Measurements from ENCODE around the gene TRIP6. TPM values are rescaled to one million over a fixed set of nuclear protein-coding genes. Genes with fewer than 3 reads are reported as not detected.

Gene TRIP6
- total and polyA plus RNA-seq, 2 donors (not counting 1 experiment from before 2014, with no cell fraction given): 6.8 to 13.8 TPM

DNA sequence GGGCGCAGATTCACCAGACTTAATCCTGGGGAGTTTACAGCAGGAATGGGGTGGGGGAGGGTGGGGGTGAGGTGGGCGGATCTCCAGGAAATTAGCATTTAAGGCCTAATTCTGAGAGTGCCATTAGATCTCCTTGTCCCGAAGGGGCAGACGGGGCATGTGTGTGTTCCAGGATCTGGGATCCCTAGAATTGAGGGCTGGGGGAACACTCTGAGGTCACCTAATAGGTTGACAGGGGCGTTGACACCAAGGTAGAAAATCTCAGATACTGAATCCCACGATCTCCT lies 30.4 kb upstream of the TRIP6 start:
- H3K36me3 ChIP-seq (replicated peaks in 1 of 2; ENCODE audit: control extremely low read depth in 1 of 2, control insufficient read depth in 1 of 2, extremely low read depth in 1 of 2, insufficient read depth in 2 of 2, low read length in 1 of 2): no peaks in the 10 kb centered on the region
- ChIA-PET POLR2A (no interaction called here), CTCF (interaction anchor here (2.0 kb wide), 1 partner anchor 16 kb away, joined by 6 read pairs; the partner anchor contains the start of gene SLC12A9)
- Mint-ChIP-seq H3K4me1 (peaks cover 14% of the 10 kb centered on the region), H3K9me3 (ENCODE audit: insufficient read depth) (no peaks in the 10 kb centered on the region), H3K4me3 (peak overlapping the region; percentile 88), H3K27ac (peak overlapping the region; percentile 86), H3K27me3 (no peaks in the 10 kb centered on the region)
- intact Hi-C loops (cut with micrococcal nuclease): loop anchor here (1.0 to 2.0 kb wide), 4 partner anchors 16 to 131 kb away; partner anchors contain the start of genes SLC12A9 and SRRT
- no peaks in the 10 kb centered on the region for H3K9me3 ChIP-seq (ENCODE audit: control extremely low read depth in 1 of 3, control insufficient read depth in 2 of 3, insufficient read depth in 1 of 3, low read length in 2 of 3)
- DNase-seq (no peak), ATAC-seq (ENCODE audit: low read depth) (peak; percentile 5)
- peak overlapping the region; percentile 77 for H3K4me2 ChIP-seq (replicated peaks; ENCODE audit: low read depth, low read length, poor library complexity, severe bottlenecking)
- peak overlapping the region in 1 of 2 donors; percentile 41 for H3K27ac ChIP-seq (ENCODE audit: low read length in 2 of 2)
- H3K9ac ChIP-seq (ENCODE audit: low read length): peak overlapping the region; percentile 68
- 80% methylated on average over 2 of the region's 6 CpGs for WGBS (ENCODE audit: insufficient coverage)
- peaks cover 3 to 17% of the 10 kb centered on the region in 2 donors for H3K4me1 ChIP-seq (ENCODE audit: control insufficient read depth in 2 of 2, insufficient read depth in 2 of 2, low read length in 2 of 2)
- no peaks in the 10 kb centered on the region for H4K20me1 ChIP-seq (ENCODE audit: control insufficient read depth, insufficient read depth, low read length, poor library complexity, severe bottlenecking)
- H3K79me2 ChIP-seq (ENCODE audit: control insufficient read depth, insufficient read depth, low read length): no peaks in the 10 kb centered on the region
- peak overlapping the region; percentile 25 to 75 (median 61) for H3K4me3 ChIP-seq (ENCODE audit: control extremely low read depth in 1 of 5, extremely low read depth in 1 of 5, insufficient read depth in 1 of 5, low read depth in 2 of 5, low read length in 4 of 5)
- H2AFZ ChIP-seq (ENCODE audit: insufficient read depth, low read depth, low read length, poor library complexity, severe bottlenecking): peak overlapping the region; percentile 87
- TF ChIP-seq CTCF (IDR thresholded peaks at IDR 0.05): no peak
- no peak for TF ChIP-seq EZH2 (IDR thresholded peaks at IDR 0.05; ENCODE audit: borderline replicate concordance, insufficient read depth, low read depth, low read length, poor library complexity, severe bottlenecking)
- no peaks in the 10 kb centered on the region for H3K27me3 ChIP-seq (replicated peaks in 1 of 4; ENCODE audit: control extremely low read depth in 1 of 4, control insufficient read depth in 3 of 4, insufficient read depth in 4 of 4, low read length in 3 of 4)

GRCh38 chr7:100837099-100837836 lies 29.9 kb upstream of the TRIP6 start:
- ATAC-seq (ENCODE audit: low read depth): peak; percentile 98
- no peaks in the 10 kb centered on the region for H3K27me3 ChIP-seq (replicated peaks in 1 of 4; ENCODE audit: control extremely low read depth in 1 of 4, control insufficient read depth in 3 of 4, insufficient read depth in 4 of 4, low read length in 3 of 4)
- H3K36me3 ChIP-seq (replicated peaks in 1 of 2; ENCODE audit: control extremely low read depth in 1 of 2, control insufficient read depth in 1 of 2, extremely low read depth in 1 of 2, insufficient read depth in 2 of 2, low read length in 1 of 2): no peaks in the 10 kb centered on the region
- H3K27me3 Mint-ChIP-seq: no peaks in the 10 kb centered on the region
- intact Hi-C loops (cut with micrococcal nuclease): loop anchor here (1.0 to 2.0 kb wide), 4 partner anchors 15 to 132 kb away; partner anchors contain the start of genes SLC12A9 and SRRT
- peak overlapping the region; percentile 25 to 41 for H3K27ac ChIP-seq (ENCODE audit: low read length in 2 of 2)
- no peaks in the 10 kb centered on the region for H3K79me2 ChIP-seq (ENCODE audit: control insufficient read depth, insufficient read depth, low read length)
- peak overlapping the region; percentile 68 for H3K9ac ChIP-seq (ENCODE audit: low read length)
- peak overlapping the region; percentile 77 for H3K4me2 ChIP-seq (replicated peaks; ENCODE audit: low read depth, low read length, poor library complexity, severe bottlenecking)
- peak overlapping the region; percentile 87 for H2AFZ ChIP-seq (ENCODE audit: insufficient read depth, low read depth, low read length, poor library complexity, severe bottlenecking)
- peak overlapping the region; percentile 30 to 75 (median 61) for H3K4me3 ChIP-seq (ENCODE audit: control extremely low read depth in 1 of 5, extremely low read depth in 1 of 5, insufficient read depth in 1 of 5, low read depth in 2 of 5, low read length in 4 of 5)
- H3K4me1 Mint-ChIP-seq: peaks cover 14% of the 10 kb centered on the region
- POLR2A ChIA-PET: no interaction called here
- no peaks in the 10 kb centered on the region for H4K20me1 ChIP-seq (ENCODE audit: control insufficient read depth, insufficient read depth, low read length, poor library complexity, severe bottlenecking)
- CTCF ChIA-PET: interaction anchor here (0.7 kb wide), 1 partner anchor 16 kb away, joined by 3 read pairs; no protein-coding TSS in a partner anchor
- H3K27ac Mint-ChIP-seq: peak overlapping the region; percentile 86
- H3K9me3 Mint-ChIP-seq (ENCODE audit: insufficient read depth): no peaks in the 10 kb centered on the region
- peaks cover 3 to 17% of the 10 kb centered on the region in 2 donors for H3K4me1 ChIP-seq (ENCODE audit: control insufficient read depth in 2 of 2, insufficient read depth in 2 of 2, low read length in 2 of 2)
- H3K9me3 ChIP-seq (ENCODE audit: control extremely low read depth in 1 of 3, control insufficient read depth in 2 of 3, insufficient read depth in 1 of 3, low read length in 2 of 3): no peaks in the 10 kb centered on the region
- WGBS (ENCODE audit: insufficient coverage): 3% methylated on average over 34 of the region's 37 CpGs
- H3K4me3 Mint-ChIP-seq: peak overlapping the region; percentile 88
- TF ChIP-seq EZH2 (IDR thresholded peaks at IDR 0.05; ENCODE audit: borderline replicate concordance, insufficient read depth, low read depth, low read length, poor library complexity, severe bottlenecking) (no peak), CTCF (IDR thresholded peaks at IDR 0.05) (no peak)
- peak; percentile 84 for DNase-seq

All from B cell (primary cell).